RCC 7860 (cell line): ENCODE measurements around the gene HCAR1.
A peak's percentile ranks its signal among the peaks of the same experiment; 100 is the strongest.
"Not testable (repeated sequence)": the region's sequence is repeated elsewhere in the genome, so short reads cannot be mapped to it uniquely, and the experiment has no call there.

Experiments used
- DNase-seq: peaks from one replicate; pipeline ENCODE4 v3.0.0-alpha.2; 2015; ENCODE audit warnings: low spot score
- FAIRE-seq: peaks from 2 replicates; lab custom pipeline; 2012; peaks lifted over from hg19 to GRCh38; lab: Jason Lieb, UNC

The HCAR1 gene, protein sequence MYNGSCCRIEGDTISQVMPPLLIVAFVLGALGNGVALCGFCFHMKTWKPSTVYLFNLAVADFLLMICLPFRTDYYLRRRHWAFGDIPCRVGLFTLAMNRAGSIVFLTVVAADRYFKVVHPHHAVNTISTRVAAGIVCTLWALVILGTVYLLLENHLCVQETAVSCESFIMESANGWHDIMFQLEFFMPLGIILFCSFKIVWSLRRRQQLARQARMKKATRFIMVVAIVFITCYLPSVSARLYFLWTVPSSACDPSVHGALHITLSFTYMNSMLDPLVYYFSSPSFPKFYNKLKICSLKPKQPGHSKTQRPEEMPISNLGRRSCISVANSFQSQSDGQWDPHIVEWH

DNA sequence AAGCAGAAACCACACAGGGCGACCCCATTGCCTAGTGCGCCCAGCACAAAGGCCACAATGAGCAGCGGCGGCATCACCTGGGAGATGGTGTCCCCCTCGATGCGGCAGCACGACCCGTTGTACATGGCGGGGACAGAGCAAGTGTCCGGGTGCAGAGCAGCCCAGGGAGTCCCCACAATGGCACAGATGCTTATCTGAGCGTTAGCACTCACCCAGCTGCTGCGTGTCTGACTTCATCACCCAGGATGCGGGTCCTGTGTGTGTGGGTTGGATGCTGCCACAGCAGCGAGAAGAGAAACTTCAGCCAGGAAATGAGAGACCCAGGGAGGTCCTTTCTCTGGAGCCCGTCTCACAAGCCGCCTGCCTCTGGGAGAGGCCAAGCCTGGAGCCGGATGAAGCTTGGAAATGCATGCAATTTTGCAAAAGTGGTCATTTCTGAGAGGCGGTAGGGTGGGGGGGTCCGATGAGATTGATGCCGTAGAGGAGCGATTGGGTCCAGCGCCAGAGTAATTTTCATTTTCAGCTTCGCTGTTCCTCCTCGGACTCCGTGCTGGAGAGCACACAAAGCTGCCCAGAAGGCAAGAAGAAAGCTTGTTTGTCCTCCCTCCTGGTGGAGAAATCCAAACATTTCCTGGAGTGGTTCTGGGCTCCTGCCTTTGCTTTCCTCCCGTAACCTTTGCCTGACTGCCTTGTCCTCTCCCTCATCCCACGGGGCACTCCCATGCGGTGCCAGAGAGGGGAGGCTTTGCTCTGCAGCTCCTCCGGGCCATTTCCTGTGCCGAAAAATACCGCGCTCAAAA is at the start of gene HCAR1:
Gene HCAR1, minus strand, starts transcription at position 630 of the 800 bp plus-strand sequence. Its CDS starts 505 bp downstream, at position 125.
- DNase-seq = no peak
- no peak for FAIRE-seq

DNA sequence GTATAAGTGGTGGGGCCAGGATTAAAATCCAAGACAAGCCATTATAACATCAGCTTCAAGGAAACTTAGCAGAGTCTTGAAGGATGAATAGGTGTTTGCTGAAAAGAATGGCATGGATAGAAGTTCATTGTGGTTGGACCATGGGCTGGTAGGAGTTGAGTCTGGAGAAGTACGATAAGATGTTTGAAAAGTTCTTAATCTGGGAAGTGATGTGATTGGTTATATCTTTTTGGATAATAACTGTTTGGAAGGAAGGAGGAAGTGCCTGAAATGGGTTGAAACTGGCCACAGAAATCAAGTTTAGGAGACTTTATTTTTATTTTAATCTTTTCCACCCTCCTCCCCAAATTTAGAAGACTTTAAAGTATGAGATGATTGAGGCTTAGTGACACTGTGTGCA is 26.9 kb upstream of the HCAR1 start:
- FAIRE-seq = no peak
- DNase-seq = no peak

DNA sequence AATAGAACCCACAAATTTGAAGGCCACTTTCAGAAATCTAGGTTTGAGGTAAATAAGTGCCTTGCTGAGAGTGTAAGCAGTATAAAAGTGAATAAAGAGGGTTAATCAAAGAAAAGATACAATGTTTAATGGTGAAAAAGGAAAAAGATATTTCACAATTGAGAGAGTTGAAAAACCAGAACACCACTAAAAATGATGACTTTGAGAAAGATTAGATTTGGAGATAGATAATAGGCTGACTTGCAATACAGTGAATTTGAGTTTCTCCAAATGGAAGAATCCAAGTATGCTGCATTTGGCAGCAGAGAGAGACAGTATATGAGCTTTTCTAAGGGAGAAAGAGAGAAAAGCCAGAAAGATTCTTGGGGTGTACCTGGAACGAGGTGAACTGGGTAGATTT is 24.1 kb upstream of the HCAR1 start:
- DNase-seq (no peak), FAIRE-seq (no peak)

DNA sequence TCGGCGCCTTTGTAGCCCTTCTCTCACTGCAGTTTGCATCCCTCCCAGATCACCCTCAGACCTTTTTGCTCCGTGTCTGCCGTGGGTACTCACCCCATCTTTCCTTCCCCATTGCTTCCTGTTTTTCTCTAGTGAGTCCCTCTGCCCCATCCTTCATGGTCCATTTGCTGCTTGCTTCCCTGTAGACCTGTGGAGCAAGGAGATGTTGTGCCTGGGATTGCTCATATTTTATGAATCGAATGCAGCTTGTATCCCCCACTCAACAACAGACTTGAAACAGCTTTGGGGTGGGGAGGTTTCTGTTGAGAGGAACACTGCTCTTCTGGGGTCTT is 22.6 kb upstream of the HCAR1 start:
- DNase-seq (no peak), FAIRE-seq (no peak)

DNA sequence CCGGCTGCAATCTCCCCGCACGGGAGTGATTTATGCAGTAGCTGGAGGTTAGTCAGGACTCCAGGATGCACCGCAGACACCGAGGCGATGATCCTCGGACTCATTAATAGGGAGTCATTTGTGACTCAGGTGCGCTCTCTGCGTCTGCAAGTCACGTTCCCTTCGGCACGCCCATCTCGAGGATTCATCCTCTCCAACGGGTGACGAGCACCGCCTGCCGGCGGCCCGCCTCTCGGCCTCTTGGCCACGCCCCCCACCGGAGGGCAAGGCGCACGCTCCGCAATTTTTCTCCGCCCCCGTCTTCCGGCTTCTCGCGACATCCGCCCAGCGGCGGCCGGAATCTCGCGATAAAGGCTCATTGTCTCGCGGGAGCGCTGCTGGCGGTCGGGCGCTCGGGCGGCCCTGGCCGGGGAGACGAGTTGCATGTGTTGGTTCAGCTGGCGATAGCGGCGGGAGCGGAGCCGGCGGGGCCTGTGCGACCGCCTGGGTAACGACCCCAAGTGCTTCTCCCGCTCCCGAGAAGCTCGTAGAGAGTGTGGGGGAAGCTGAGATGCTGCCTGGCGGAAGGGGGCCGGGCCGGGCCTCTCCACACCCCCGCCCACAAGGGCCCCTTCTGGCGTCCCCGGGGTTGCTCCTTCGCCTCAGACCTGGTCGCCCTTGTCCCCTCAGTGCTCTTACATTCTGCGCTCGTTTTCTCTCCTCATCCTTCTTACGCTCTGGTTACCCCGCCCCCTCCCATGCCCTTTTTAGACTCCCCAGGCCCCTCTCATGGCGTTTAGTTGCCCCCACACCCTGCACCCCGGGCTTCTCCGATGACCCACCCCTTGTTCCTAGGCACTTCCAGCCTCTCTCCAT is 22.0 kb upstream of the HCAR1 start, which contains the start of gene DENR:
Gene DENR, plus strand, starts transcription at position 361 of the 855 bp plus-strand sequence. CDS start 878 bp downstream, outside the sequence.
- DNase-seq (peak; percentile 98), FAIRE-seq (peak; percentile 77)

DNA sequence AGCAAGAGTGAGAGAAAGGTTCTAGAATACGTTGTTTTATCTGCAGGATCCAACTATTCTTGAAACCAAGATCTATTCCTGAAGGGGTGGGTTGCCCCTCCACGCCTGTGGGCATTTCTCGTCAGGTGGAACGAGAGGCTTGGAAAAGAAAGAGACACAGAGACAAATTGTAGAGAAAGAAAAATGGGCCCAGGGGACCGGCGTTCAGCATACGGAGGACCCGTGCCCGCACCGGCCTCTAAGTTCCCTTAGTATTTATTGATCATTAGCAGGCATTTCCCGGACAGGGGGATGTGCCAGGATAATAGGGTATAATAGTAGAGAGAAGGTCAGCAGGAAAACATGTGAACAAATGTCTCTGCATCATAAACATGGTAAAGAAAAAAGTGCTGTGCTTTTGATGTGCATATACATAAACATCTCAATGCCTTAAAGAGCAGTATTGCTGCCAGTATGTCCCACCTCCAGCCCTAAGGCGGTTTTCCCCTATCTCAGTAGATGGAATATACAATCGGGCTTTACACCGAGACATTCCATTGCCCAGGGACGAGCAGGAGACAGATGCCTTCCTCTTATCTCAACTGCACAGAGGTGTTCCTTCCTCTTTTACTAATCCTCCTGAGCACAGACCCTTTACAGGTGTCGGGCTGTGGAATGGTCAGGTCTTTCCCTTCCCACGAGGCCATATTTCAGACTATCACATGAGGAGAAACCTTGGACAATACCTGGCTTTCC is 20.3 kb upstream of the HCAR1 start:
- DNase-seq, FAIRE-seq: not testable (repeated sequence)

DNA sequence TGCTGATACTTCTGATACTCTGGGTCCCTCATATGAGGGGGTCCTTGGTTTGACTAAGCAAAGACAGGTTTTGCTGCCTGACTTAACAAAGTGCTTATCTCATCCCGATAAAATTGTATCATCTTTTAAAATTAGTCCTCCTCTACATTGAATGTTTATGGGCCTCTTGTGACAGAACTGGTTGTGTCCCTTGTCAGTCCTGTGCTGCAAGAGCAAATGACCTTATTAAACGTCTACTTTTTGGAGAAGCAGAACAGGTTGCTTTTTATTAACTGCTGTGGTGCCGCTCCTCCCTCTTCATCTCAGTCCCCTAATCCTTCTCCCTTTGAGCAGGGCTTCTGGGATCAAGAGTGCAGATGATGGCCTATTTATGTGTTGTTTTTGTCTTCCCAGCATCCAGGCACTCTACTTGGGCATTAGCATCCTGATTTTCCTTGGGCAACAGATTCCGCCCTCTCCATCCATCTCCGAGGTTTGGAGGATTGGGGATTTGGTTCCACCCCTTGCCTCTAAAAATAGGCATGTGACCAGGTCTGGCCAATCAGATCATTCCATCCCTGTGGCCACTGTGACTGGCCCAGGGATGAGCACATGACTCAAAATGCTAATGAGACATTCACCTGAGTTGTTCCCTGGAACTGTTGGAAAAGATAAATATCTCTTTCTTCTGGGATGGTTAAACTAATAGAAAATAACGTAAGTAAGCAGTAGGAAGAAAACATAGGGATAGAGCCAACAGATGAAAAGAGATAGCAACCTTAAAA is 19.1 kb upstream of the HCAR1 start:
- FAIRE-seq = no peak
- DNase-seq = no peak

DNA sequence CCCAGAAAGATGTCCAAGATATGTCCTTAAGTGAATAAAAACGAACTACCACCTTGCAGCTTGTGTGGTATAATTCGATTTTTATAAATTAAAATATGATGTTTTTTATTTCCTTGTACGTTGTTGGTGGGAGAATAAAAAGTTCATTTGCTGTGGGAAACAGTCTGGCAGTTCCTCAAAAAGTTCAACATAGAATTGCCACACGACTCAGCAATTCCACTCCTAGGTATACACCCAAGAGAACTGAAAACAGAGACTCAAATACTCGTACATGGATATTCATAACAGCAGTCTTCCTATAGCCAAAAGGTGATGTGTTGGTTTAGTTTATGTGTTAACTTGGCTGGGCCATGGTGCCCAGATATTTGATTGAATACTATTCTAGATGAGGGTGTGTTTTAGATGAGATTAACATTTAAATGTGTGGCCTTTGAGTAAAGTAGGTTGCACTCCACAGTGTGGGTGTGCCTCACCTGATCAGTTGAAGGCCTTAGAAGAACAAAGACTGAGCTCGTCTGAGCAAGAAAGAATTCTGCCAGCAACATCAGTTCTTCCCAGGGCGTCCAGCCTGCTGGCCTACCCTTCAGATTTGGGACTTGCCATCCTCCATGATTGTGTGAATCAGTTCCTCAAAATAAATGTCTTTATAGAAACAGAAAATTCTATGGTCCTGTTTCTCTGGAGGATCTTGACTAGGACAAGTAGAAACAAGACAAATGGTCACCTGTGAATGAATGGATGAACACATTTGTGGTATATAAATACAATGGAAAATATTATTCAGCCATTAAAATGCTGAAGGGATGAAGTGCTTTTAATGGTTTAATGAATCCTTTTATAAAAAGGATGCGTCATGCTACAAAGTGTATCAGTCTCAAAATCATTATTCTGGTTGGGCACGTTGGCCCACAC is 16.8 kb upstream of the HCAR1 start:
- no peak for FAIRE-seq
- no peak for DNase-seq

DNA sequence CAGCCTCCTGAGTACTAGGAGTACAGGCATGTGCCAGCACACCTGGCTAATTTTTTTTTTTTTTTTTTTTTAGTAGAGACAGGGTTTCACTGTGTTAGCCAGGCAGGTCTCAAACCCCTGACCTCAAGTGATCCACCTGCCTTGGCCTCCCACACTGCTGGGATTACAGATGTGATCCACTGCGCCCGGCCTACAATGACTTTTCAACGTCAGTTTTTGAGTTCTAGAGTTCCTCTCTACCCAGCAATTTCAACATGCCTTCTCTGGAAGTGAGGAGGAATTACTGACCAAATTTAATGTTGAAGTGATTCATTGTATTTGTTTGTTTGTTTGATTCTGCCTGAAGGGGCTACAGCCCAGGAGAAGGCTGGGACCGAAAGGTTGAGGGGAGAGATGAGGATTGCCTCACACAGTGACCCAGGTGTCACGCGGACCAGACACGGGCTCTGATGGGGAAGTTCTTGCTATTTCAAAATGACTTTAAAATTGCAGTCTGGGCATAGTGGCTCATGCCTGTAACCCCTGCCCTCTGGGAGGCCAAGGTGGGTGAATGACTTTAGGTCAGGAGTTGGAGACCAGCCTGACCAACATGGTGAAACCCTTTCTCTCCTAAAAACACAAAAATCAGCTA is 13.4 kb upstream of the HCAR1 start:
- FAIRE-seq (no peak), DNase-seq (no peak)

DNA sequence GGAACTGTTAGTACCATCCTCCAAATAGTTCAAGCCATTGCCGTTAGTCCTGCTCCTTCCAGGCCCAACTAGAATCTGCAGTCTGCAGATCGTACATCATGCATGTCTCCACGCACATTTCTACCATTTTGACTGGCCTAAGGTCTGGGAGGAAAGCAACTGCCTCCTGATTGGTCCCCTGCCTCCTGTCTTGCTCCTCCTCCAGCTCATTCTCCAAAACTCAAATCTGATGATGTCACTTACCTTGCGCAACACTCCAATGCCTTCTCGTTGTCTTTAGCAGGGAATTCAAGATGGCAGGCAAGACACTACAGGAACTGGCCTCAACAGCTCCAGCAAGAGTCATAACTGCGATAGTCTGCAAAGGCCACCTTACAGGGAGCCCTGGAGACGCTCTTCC is 9.7 kb upstream of the HCAR1 start:
- DNase-seq (no peak), FAIRE-seq (no peak)

DNA sequence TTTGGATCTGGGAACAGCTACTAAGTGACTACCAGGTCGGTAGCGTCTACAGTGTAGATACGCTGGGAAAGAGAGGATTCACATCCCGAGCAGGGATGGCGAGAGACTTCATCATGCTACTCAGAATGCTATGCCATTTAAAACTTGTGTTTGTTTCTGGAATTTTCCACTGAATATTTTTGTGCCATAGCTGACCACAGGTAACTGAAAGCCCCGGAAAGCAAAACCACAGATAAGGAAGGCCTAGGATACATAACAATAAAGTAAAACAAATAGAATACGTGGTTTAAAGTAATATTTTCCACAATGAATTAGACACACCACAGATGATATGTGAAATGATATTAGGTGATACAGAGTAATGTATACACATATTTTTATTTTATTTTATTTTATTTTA is 7.9 kb upstream of the HCAR1 start:
- DNase-seq (no peak), FAIRE-seq (no peak)

DNA sequence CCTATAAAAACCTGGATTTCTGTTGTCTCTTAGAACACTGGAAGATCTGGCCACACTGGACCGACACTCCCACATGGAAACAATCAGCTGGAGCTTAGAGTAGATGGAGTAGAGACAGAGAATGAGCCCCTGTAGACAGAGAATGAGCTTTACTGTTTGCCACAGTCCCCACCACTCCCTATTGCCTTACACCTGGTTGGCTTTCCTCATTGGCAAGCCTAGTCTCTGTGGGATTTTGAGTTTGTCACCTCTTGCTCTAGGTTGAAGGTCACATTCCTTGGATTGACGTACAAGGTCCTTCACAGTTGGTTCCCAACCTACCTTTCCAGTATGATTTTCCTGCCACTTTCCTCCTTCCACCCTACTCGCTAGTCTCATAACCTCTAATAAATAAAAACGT is 2.0 kb upstream of the HCAR1 start:
- no peak for DNase-seq
- FAIRE-seq = no peak

DNA sequence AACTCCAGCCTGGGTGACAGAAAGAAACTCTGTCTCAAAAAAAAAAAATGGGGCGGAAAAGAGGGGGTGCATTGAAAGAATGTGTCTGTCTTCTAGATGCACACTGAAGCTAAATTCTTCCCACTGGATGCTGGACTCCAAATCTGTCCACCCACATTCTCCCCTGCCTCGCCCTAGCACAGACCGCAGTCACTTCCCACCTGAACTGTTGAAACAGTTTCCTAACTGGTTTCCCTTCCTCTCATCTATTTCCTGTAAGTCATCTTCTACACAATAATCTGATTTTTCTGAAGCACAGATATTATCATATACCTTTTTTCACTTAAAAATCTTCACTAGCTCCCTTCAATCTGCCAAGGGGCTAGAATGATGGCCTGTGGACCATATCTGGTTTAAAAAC is 1.5 kb upstream of the HCAR1 start:
- FAIRE-seq = no peak
- no peak for DNase-seq

DNA sequence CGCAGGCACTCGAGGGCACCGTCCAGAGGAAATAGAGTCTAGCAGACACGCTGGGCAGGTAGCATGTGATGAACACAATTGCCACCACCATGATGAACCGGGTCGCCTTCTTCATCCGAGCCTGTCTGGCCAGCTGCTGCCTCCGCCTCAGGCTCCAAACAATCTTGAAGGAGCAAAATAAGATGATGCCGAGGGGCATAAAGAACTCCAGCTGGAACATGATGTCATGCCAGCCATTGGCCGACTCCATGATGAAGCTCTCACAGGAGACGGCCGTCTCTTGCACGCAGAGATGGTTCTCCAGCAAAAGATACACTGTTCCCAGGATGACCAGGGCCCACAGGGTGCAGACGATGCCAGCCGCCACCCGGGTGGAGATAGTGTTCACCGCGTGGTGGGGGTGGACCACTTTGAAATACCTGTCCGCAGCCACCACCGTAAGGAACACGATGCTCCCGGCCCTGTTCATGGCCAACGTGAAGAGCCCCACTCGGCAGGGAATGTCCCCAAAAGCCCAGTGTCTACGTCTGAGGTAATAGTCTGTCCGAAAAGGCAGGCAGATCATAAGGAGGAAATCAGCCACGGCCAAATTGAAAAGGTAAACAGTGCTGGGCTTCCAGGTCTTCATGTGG is 945 bp downstream of the HCAR1 start:
- DNase-seq (no peak), FAIRE-seq (no peak)

DNA sequence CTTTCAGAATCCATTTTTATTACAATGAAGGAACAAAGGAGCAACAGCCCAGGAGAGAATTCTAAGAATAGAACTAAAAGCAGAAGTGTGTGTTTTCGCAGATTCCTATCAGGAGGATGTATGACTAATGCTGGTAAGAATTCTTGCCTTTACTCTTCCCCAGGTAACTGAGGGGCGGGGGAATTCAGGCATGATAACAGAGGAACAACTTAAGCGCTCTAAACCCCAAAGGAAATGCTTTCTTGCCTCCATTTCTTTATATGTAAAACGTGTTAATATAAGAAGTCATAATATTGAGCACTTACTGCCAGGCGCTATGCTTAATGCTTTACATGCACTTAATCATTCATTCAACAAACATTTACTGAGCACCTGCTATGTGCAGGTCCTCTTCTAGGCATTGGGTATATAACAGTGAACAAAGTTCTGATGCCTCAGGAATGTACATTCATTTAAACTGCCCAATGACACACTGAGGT is 4.5 kb downstream of the HCAR1 start:
- peak; percentile 74 for FAIRE-seq
- DNase-seq = peak; percentile 66

DNA sequence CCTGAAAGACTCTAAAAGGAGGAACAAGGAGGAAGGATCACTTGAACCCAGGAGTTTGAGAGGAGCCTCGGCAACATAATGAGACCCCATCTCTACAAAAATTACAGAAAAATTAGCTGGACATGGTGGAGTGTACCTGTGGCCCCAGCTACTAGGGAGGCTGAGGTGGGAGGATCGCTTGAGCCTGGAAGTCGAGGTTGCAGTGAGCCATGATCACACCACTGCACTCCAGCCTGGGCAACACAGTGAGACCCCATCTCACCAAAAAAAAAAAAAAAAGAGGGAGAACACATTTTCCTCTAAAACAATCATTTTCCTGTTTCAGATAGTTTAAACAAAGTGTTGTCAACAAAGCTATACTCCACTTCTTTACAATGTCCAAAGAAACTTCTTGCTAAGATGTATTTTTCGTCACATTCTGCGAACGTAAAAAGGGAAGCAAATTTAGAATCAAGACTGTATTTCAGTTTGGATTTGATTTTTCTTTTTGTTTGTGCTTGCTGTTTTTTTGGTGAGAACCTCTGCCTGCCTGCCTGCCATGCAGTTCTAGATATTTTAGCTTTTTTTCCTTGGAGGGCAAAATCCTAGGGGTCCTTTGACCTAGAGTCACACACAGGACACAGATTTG is 5.1 kb downstream of the HCAR1 start:
- FAIRE-seq (no peak), DNase-seq (no peak)

DNA sequence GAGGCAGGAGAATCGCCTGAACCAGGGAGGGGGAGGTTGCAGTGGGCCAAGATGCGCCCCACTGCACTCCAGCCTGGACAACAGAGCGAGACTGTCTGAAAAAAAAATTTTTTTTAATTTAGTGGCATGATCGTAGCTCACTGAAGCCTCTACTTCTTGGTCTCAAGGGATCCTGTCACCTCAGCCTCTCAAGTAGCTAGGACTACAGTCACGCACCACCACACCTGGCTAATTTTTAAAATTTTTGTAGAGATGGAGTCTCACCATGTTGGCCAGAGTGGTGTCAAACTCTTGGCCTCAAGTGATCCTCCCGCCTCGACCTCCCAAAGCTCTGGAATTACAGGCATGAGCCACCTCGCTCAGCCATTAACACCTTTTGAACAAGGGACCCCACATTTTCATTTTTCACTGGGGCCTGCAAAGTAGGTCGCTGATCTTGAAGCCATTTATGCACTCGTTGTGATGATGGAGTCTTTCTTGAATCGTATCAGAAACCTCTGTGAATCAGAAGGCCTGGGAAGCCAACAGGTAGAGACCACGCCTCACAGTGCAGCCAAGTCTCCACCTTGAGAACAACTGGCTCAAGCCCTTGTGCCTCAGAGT is 5.9 kb downstream of the HCAR1 start:
- FAIRE-seq (no peak), DNase-seq (peak; percentile 10)
